ENCODE results near the gene ANKRD42.

GRCh38 chr11:83150450-83150849 is 43.1 kb upstream of the ANKRD42 start:
- TF ChIP-seq GATA2 (IDR thresholded peaks at IDR 0.05; ENCODE audit: low read depth, low read length) (no peak), GATA3 (IDR thresholded peaks at IDR 0.05; ENCODE audit: low read depth, low read length) (no peak)

Data from SH-SY5Y (cell line).